HUES64 (cell line): ENCODE data around the gene SOX10.

Source experiments
- H3K27ac ChIP-seq: 2 replicates; pipeline ENCODE4 v1.7.0; 2013; ENCODE audit warnings: low read depth, low read length, inconsistent platforms
- H3K27me3 ChIP-seq: 2 replicates; pipeline ENCODE4 v1.6.1; 2013; ENCODE audit warnings: mild to moderate bottlenecking, low read length; ENCODE audit not compliant: insufficient read depth
- H3K36me3 ChIP-seq: 2 replicates; pipeline ENCODE4 v1.6.1; 2013; ENCODE audit warnings: mild to moderate bottlenecking, low read length; ENCODE audit not compliant: insufficient read depth
- H3K4me1 ChIP-seq: 2 replicates; pipeline ENCODE4 v1.6.1; 2013; ENCODE audit warnings: mild to moderate bottlenecking, low read length, moderate library complexity; ENCODE audit not compliant: insufficient read depth
- H3K4me3 ChIP-seq: 2 replicates; pipeline ENCODE4 v1.5.1; 2013; ENCODE audit warnings: mild to moderate bottlenecking, low read length, moderate library complexity
- H3K9ac ChIP-seq: 2 replicates; pipeline ENCODE4 v1.6.1; 2013; ENCODE audit warnings: mild to moderate bottlenecking, low read depth, low read length
- H3K9me3 ChIP-seq: 2 replicates; pipeline ENCODE4 v1.6.1; 2013; ENCODE audit warnings: low read depth, low read length; ENCODE audit not compliant: insufficient read depth
- WGBS: fragments of 150-250, 120-280 bp; methylation state at CpG from one replicate; pipeline ENCODE4 v1.1.7; 2013; ENCODE audit warnings: missing lambda C conversion rate; 5-methylcytosine and 5-hydroxymethylcytosine counted together

Gene SOX10

GRCh38 chr22:37924386-37925065 is 59.8 kb downstream of the SOX10 start:
- no peaks in the 10 kb centered on the region for H3K9me3 ChIP-seq
- H3K4me3 ChIP-seq: no peak overlapping the region
- H3K4me1 ChIP-seq: no peaks in the 10 kb centered on the region
- H3K9ac ChIP-seq: no peak overlapping the region
- no peaks in the 10 kb centered on the region for H3K27me3 ChIP-seq
- H3K36me3 ChIP-seq: peaks cover 60% of the 10 kb centered on the region
- no peak overlapping the region for H3K27ac ChIP-seq
- 93% methylated on average over 18 of the region's 18 CpGs for WGBS

DNA sequence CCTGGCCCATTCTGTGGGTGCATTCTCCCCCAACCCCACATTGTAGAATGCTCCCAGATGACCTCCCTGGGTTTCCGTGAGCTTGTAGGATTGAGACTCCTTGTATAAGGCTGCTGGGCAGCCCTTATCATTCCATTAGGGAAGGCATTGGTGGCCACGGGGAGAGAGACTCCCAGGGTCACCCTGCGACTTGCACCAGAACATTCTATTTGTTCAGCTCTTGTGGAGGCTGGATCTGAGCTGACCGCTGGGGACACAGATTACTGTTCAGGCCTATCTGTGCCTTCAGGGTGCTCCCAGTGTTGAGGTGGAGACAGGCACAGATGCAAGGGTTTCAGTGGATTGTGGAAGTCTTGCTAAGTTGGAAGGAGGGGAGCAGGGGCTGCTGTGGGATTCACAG is 60.4 kb downstream of the SOX10 start:
- Histone ChIP-seq H3K27ac (no peak overlapping the region), H3K36me3 (peaks cover 59% of the 10 kb centered on the region), H3K4me1 (no peaks in the 10 kb centered on the region), H3K4me3 (no peak overlapping the region), H3K9ac (no peak overlapping the region), H3K27me3 (no peaks in the 10 kb centered on the region), H3K9me3 (no peaks in the 10 kb centered on the region)
- WGBS: 92% methylated on average over 4 of the region's 4 CpGs
